HepG2 (cell line): ENCODE data around the gene CROCC. TPM values are rescaled to one million over a fixed set of nuclear protein-coding genes. Genes with fewer than 3 reads are reported as not detected.

Source experiments
- ATAC-seq: fragments of 200-7000 bp; cut with Tn5 transposase; 3 replicates; pipeline ENCODE4 v1.9.1; 2020; ENCODE audit warnings: mild to moderate bottlenecking, moderate library complexity
- BruUV-seq: library from RNA; stranded (reverse); fragments of 400-500 nt; replicated peaks from 2 replicates; lab custom pipeline; 2021; lab: Mats Ljungman, UMichigan
- CTCF ChIA-PET: fragments of 300-600 bp; formaldehyde crosslinking; extraction: SDS; loops from one replicate; lab custom pipeline; 2021; ENCODE audit warnings: low total read pairs, inconsistent platforms, low intra/inter-chr PET ratio; lab: Yijun Ruan, JAX
- POLR2A ChIA-PET: fragments of 350-600 bp; sonication (Branson Sonifier 250); formaldehyde crosslinking; loops from one replicate; lab custom pipeline; 2020; ENCODE audit warnings: antibody characterized with exemption, inconsistent platforms; lab: Yijun Ruan, JAX
- DNase-seq: peaks from one replicate; pipeline ENCODE4 v3.0.0-alpha.2; 2015; ENCODE audit warnings: low spot score
- FAIRE-seq: peaks from 3 replicates; lab custom pipeline; 2011; peaks lifted over from hg19 to GRCh38; lab: Jason Lieb, UNC
- H2AFZ ChIP-seq: one replicate; pipeline ENCODE4 v1.6.1; 2011; ENCODE audit warnings: low read length, inconsistent platforms
- H3K27ac ChIP-seq: fragments of 300-600 bp; 3 replicates; pipeline ENCODE4 v1.8.0; 2011; ENCODE audit warnings: mixed run types, mild to moderate bottlenecking, mixed read lengths, low read length, inconsistent platforms; ENCODE audit not compliant: insufficient read depth; ENCODE audit errors: extremely low read length
- H3K27me3 ChIP-seq, 2 experiments: fragments of 200-600 bp in 1 of 2; 2 replicates in 1 of 2; 3 replicates in 1 of 2; pipeline versions ENCODE4 v1.6.0 to v1.8.0; 2011; ENCODE audit warnings: low read length in 2 of 2, mild to moderate bottlenecking in 2 of 2, moderate library complexity in 2 of 2, inconsistent platforms in 1 of 2; ENCODE audit not compliant: insufficient read depth in 2 of 2, control insufficient read depth in 1 of 2
- H3K36me3 ChIP-seq, 2 experiments: fragments of 200-600 bp in 1 of 2; replicated peaks in 1 of 2; 2 replicates in 1 of 2; 3 replicates in 1 of 2; pipeline versions ENCODE4 v1.5.1 to v1.8.0; 2011; ENCODE audit warnings: low read length in 2 of 2, inconsistent platforms in 1 of 2; ENCODE audit not compliant: insufficient read depth in 2 of 2, control insufficient read depth in 1 of 2
- H3K4me1 ChIP-seq: 2 replicates; pipeline ENCODE4 v1.5.1; 2012; ENCODE audit warnings: low read length, inconsistent platforms; ENCODE audit not compliant: insufficient read depth
- H3K4me2 ChIP-seq: 2 replicates; pipeline ENCODE4 v1.6.0; 2011; ENCODE audit warnings: low read depth, low read length, inconsistent platforms
- H3K4me3 ChIP-seq, 3 experiments: fragments of 200-600 bp in 1 of 3; sonication (generic), shearing (Covaris generic) in 1 of 3; replicated peaks in 1 of 3; 2 replicates each; pipeline ENCODE4 v1.5.1; 2011 to 2016; ENCODE audit warnings: low read length in 3 of 3, inconsistent platforms in 2 of 3, low read depth in 2 of 3, mild to moderate bottlenecking in 2 of 3, control low read depth in 1 of 3, mixed read lengths in 1 of 3; ENCODE audit not compliant: insufficient read depth in 1 of 3
- H3K79me2 ChIP-seq: one replicate; pipeline ENCODE4 v1.6.1; 2011; ENCODE audit warnings: low read length, inconsistent platforms; ENCODE audit not compliant: insufficient read depth
- H3K9ac ChIP-seq: 2 replicates; pipeline ENCODE4 v1.6.0; 2011; ENCODE audit warnings: mild to moderate bottlenecking, low read depth, low read length, inconsistent platforms; ENCODE audit not compliant: insufficient read depth
- H3K9me3 ChIP-seq: 2 replicates; pipeline ENCODE4 v1.5.1; 2012; ENCODE audit warnings: mild to moderate bottlenecking, low read length
- H4K20me1 ChIP-seq: 2 replicates; pipeline ENCODE4 v1.6.0; 2011; ENCODE audit warnings: inconsistent platforms, mild to moderate bottlenecking, low read length, moderate library complexity; ENCODE audit not compliant: insufficient read depth
- AGO1 ChIP-seq: fragments of 200-400 bp; formaldehyde crosslinking; IDR thresholded peaks from 2 replicates; pipeline ENCODE4 v1.6.1; 2017; ENCODE audit warnings: mild to moderate bottlenecking, low read depth, low read length, moderate library complexity; ENCODE audit not compliant: poor library complexity, severe bottlenecking
- DNMT1 ChIP-seq: sonication (generic); formaldehyde crosslinking; IDR thresholded peaks from 2 replicates; pipeline ENCODE4 v1.5.1; 2020; ENCODE audit warnings: mild to moderate bottlenecking, missing genetic modification reagents
- GABPB1 ChIP-seq: IDR thresholded peaks from 2 replicates; pipeline ENCODE4 v1.6.1; 2016; ENCODE audit warnings: mild to moderate bottlenecking, missing genetic modification reagents, moderate library complexity, missing compliant biosample characterization
- GATA4 ChIP-seq: sonication (generic); IDR thresholded peaks from 2 replicates; pipeline ENCODE4 v1.6.1; 2016; ENCODE audit warnings: antibody characterized with exemption, low read depth, borderline replicate concordance
- GTF3A ChIP-seq: sonication (generic); formaldehyde crosslinking; conservative IDR thresholded peaks from 2 replicates; pipeline ENCODE4 v1.4.0; 2020; ENCODE audit warnings: mild to moderate bottlenecking, missing genetic modification reagents
- HCFC1 ChIP-seq: fragments of 150-350 bp; IDR thresholded peaks from 2 replicates; pipeline ENCODE4 v1.6.1; 2014; ENCODE audit warnings: low read depth, low read length
- HMG20A ChIP-seq: IDR thresholded peaks from 2 replicates; pipeline ENCODE4 v1.6.1; 2016; ENCODE audit warnings: borderline replicate concordance
- HOXA7 ChIP-seq: sonication (generic); formaldehyde crosslinking; IDR thresholded peaks from 2 replicates; pipeline ENCODE4 v1.8.1; 2022; ENCODE audit warnings: mild to moderate bottlenecking, missing genetic modification reagents, moderate library complexity
- HOXD1 ChIP-seq: sonication (generic); formaldehyde crosslinking; IDR thresholded peaks from 2 replicates; pipeline ENCODE4 v1.5.0; 2020; ENCODE audit warnings: missing genetic modification reagents
- NBN ChIP-seq: fragments of 450-650 bp; conservative IDR thresholded peaks from 2 replicates; pipeline ENCODE4 v1.6.1; 2017
- NKX3-1 ChIP-seq: sonication (generic); formaldehyde crosslinking; IDR thresholded peaks from 2 replicates; pipeline ENCODE4 v1.5.0; 2020; ENCODE audit warnings: missing genetic modification reagents
- SALL2 ChIP-seq: sonication (generic); formaldehyde crosslinking; IDR thresholded peaks from 2 replicates; pipeline ENCODE4 v1.8.1; 2023; ENCODE audit warnings: mild to moderate bottlenecking, missing genetic modification reagents, inconsistent platforms
- SAP130 ChIP-seq: IDR thresholded peaks from 2 replicates; pipeline ENCODE4 v1.6.1; 2016; ENCODE audit warnings: low read depth
- SIX4 ChIP-seq: sonication (generic); formaldehyde crosslinking; IDR thresholded peaks from 2 replicates; pipeline ENCODE4 v1.4.0; 2020; ENCODE audit warnings: missing genetic modification reagents
- SRF ChIP-seq: IDR thresholded peaks from 2 replicates; pipeline ENCODE4 v1.6.1; 2011; ENCODE audit warnings: mild to moderate bottlenecking, low read depth, low read length, moderate library complexity
- TBX3 ChIP-seq: fragments of 450-650 bp; IDR thresholded peaks from 2 replicates; pipeline ENCODE4 v1.6.1; 2017; ENCODE audit warnings: antibody characterized with exemption, mild to moderate bottlenecking, inconsistent platforms, borderline replicate concordance
- ZNF256 ChIP-seq: sonication (generic); formaldehyde crosslinking; conservative IDR thresholded peaks from 2 replicates; pipeline ENCODE4 v1.4.0; 2020; ENCODE audit warnings: missing genetic modification reagents
- ZNF264 ChIP-seq: sonication (generic); formaldehyde crosslinking; IDR thresholded peaks from 2 replicates; pipeline ENCODE4 v1.4.0; 2020; ENCODE audit warnings: missing genetic modification reagents
- ZNF317 ChIP-seq: sonication (generic); formaldehyde crosslinking; IDR thresholded peaks from 2 replicates; pipeline ENCODE4 v1.5.0; 2020; ENCODE audit warnings: mild to moderate bottlenecking, missing genetic modification reagents
- ZSCAN31 ChIP-seq: sonication (generic); formaldehyde crosslinking; IDR thresholded peaks from 2 replicates; pipeline ENCODE4 v1.5.0; 2020; ENCODE audit warnings: low read depth, mild to moderate bottlenecking, missing genetic modification reagents
- WGBS: methylation state at CpG from one replicate; pipeline ENCODE4 v1.1.6; 2017; ENCODE audit warnings: low lambda C conversion rate; 5-methylcytosine and 5-hydroxymethylcytosine counted together
- in situ Hi-C: cut with HindIII; loops from 2 replicates; pipeline ENCODE4 v1.10.0; 2017; ENCODE audit warnings: low pct_unique_long_range_greater_than_20kb; ENCODE audit not compliant: extremely low pct_ligation_motif_present
- intact Hi-C: fragments of 100-400 bp; cut with micrococcal nuclease; formaldehyde crosslinking; loops from one replicate; pipeline ENCODE4 v1.10.0; 2022; ENCODE audit not compliant: unreplicated experiment
- polyA plus RNA-seq, 8 experiments: library from polyadenylated mRNA; depleted of rRNA in 3 of 8; stranded (reverse) in 7 of 8; unstranded in 1 of 8; fragments of >200 nt; fragmentation: Illumina TruSeq in 4 of 8; extraction: Trizol in 4 of 8; gene quantifications; 2 replicates each; pipeline versions ENCODE4 v1.2.1 to v1.2.3, GENCODE V29; 2011 to 2016; ENCODE audit warnings: low read depth in 4 of 8, missing spikeins in 1 of 8, mixed read lengths in 1 of 8; ENCODE audit not compliant: insufficient read depth in 1 of 8
- total RNA-seq, 5 experiments: library from RNA; depleted of rRNA; stranded (reverse); fragments of >200 nt; fragmentation: Illumina TruSeq; extraction: Trizol; gene quantifications; 2 replicates each; pipeline ENCODE4 v1.2.3, GENCODE V29; 2016; ENCODE audit warnings: low read depth in 1 of 5
- TF ChIP-seq, protein P1 (sequence below): sonication (generic); formaldehyde crosslinking; IDR thresholded peaks from 2 replicates; pipeline ENCODE4 v1.5.1; 2020; ENCODE audit warnings: mild to moderate bottlenecking, moderate library complexity, missing genetic modification reagents

The CROCC gene
- total and polyA plus RNA-seq, 2 of the 13 experiments (the other 11 are each of a cell fraction or from before 2014, with no cell fraction given) = 7.8 to 15.5 TPM

DNA sequence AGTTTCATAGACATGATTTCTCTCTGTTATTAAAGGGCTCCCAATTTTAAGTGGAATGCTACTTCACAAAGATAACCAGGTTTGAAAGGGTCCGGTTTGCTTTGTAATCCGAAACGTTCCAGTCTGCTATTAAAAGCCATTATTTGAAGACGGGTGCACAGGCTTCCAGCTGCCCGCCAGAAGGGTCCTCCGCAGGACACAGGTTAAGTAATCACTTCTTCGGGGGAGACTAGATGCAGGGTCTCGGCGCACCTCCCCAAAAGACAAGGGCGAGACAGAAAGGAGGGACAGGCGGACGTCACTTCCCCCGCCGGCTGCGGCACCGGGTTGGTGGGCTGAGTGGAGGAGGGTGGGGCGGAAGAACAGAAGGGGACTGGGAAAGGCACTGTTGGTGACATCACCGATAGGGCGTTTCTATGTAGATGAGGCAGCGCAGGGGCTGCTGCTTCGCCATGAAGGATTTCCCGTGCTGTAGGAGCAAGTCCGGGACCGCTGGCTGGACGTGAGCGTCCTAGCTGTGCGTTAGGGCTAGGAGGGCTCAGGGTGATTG is 17.1 kb upstream of the CROCC start (continued):
- TF ChIP-seq NKX3-1 (no peak), HCFC1 (no peak), AGO1 (peak; percentile 63)

DNA sequence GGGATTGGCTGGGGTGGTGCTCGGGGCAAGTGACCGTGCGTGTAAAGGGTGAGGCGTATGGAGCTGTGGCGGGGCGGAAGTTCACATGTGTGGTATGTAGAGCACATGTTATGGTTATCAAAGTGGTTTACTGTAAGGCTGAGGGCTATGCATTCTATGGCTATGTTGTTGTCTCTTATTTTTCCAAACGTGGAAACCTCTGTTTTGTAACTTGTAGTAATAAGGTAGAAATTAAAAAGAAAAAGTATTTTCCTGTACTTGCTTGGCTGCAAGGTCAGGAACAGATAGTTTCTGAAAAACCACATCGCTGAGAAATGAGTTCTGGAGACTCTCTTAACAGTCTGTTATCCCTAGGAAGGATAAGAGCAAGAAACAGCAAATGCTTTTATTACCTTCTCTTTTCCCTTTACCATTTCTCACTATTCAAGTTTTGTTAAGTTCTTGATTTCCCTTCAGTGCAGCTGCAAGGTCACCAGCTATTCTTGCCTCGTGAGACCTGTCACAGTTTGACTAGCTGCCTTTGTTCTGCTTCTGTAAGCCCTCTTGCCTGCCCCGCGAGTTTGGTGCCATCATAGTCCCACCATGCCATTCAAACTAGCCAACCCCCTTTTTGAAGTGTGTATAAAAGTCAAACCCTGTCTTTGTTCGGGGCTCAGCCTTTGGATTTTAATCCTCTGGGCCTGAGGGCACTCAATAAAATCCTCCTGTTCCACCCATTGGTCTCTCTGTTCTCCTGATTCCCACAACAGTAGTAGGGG is 16.4 kb upstream of the CROCC start:
- H3K27ac ChIP-seq = peak overlapping the region; percentile 100
- H3K9me3 ChIP-seq = peaks cover 7% of the 10 kb centered on the region; the same call in 1 of the 2 replicates
- 7% methylated on average over 12 of the region's 12 CpGs for WGBS
- H3K4me1 ChIP-seq = peaks cover 34% of the 10 kb centered on the region
- H3K4me3 ChIP-seq = peak overlapping the region; percentile 59 to 83 (median 75); a peak in 5 of 6 replicates
- peak; percentile 90 for ATAC-seq
- CTCF ChIA-PET = no interaction called here
- H3K27me3 ChIP-seq = no peaks in the 10 kb centered on the region
- peak overlapping the region; percentile 100 for H3K9ac ChIP-seq
- intact Hi-C loops = no loop called here
- in situ Hi-C loops = no loop called here
- no peaks in the 10 kb centered on the region for H3K36me3 ChIP-seq
- FAIRE-seq = peak; percentile 12
- POLR2A ChIA-PET = interaction anchor here (0.6 to 2.7 kb wide), 7 partner anchors 9 to 391 kb away, joined by 3 to 42 read pairs (median 4); partner anchors contain the start of genes RNU1-1 and RNU1-2
- H2AFZ ChIP-seq = peak overlapping the region; percentile 82
- TSS peak; percentile 99 for BruUV-seq
- no peaks in the 10 kb centered on the region for H4K20me1 ChIP-seq
- peak overlapping the region; percentile 97 for H3K4me2 ChIP-seq
- no peaks in the 10 kb centered on the region for H3K79me2 ChIP-seq
- peak; percentile 77 for DNase-seq
- TF ChIP-seq ZNF317 (CRISPR knock-in tag) (peak; percentile 58), HOXD1 (0 out of 2 replicates have a peak, but pooled peaks have one; percentile 29), ZSCAN31 (peak; percentile 83), DNMT1 (CRISPR knock-in tag) (no peak), GABPB1 (CRISPR knock-in tag) (peak; percentile 75; the same call in 1 of the 2 replicates), HOXA7 (no peak), GTF3A (no peak), SAP130 (CRISPR knock-in tag) (no peak; the same call in 1 of the 2 replicates), ZNF256 (peak; percentile 69; the same call in 1 of the 2 replicates), NBN (no peak), GATA4 (peak; percentile 97), ZNF264 (CRISPR knock-in tag) (0 out of 2 replicates have a peak, but pooled peaks have one; percentile 32), SRF (no peak), SALL2 (CRISPR knock-in tag) (0 out of 2 replicates have a peak, but pooled peaks have one; percentile 84), TBX3 (no peak), SIX4 (CRISPR knock-in tag) (no peak; the same call in 1 of the 2 replicates), HMG20A (CRISPR knock-in tag) (peak; percentile 39; the same call in 1 of the 2 replicates)
- TF ChIP-seq, protein P1, sequence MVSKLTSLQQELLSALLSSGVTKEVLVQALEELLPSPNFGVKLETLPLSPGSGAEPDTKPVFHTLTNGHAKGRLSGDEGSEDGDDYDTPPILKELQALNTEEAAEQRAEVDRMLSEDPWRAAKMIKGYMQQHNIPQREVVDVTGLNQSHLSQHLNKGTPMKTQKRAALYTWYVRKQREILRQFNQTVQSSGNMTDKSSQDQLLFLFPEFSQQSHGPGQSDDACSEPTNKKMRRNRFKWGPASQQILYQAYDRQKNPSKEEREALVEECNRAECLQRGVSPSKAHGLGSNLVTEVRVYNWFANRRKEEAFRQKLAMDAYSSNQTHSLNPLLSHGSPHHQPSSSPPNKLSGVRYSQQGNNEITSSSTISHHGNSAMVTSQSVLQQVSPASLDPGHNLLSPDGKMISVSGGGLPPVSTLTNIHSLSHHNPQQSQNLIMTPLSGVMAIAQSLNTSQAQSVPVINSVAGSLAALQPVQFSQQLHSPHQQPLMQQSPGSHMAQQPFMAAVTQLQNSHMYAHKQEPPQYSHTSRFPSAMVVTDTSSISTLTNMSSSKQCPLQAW (CRISPR knock-in tag) = no peak
